Neural progenitor cell (in vitro differentiated cells): ENCODE measurements around the gene PRM1. TPM values are rescaled to one million over a fixed set of nuclear protein-coding genes. Genes with fewer than 3 reads are reported as not detected.

Experiments used
- DNase-seq: peaks from one replicate; pipeline ENCODE4 v3.0.0-alpha.2; 2016; ENCODE audit warnings: low spot score
- H2AFZ ChIP-seq: fragments of 200-600 bp; sonication (generic); replicated peaks from 2 replicates; pipeline ENCODE4 v1.6.1; 2016; ENCODE audit warnings: antibody characterized with exemption
- H3F3A ChIP-seq: fragments of 200-600 bp; sonication (generic); 2 replicates; pipeline ENCODE4 v1.6.1; 2016; ENCODE audit warnings: antibody characterized with exemption, low read depth
- H3K27ac ChIP-seq: fragments of 200-600 bp; sonication (generic); 2 replicates; pipeline ENCODE4 v1.5.1; 2016; ENCODE audit warnings: mild to moderate bottlenecking
- H3K27me3 ChIP-seq: fragments of 200-600 bp; sonication (generic); 2 replicates; pipeline ENCODE4 v1.6.1; 2016; ENCODE audit warnings: mild to moderate bottlenecking, moderate library complexity
- H3K36me3 ChIP-seq: fragments of 200-600 bp; sonication (generic); 2 replicates; pipeline ENCODE4 v1.5.1; 2016
- H3K4me1 ChIP-seq: fragments of 200-600 bp; sonication (generic); 2 replicates; pipeline ENCODE4 v1.6.1; 2016; ENCODE audit warnings: mixed run types
- H3K4me2 ChIP-seq: fragments of 200-600 bp; sonication (generic); 2 replicates; pipeline ENCODE4 v1.6.1; 2016
- H3K4me3 ChIP-seq: fragments of 200-600 bp; sonication (generic); 2 replicates; pipeline ENCODE4 v1.5.1; 2016
- H3K79me2 ChIP-seq: fragments of 200-600 bp; sonication (generic); 2 replicates; pipeline ENCODE4 v1.6.1; 2016; ENCODE audit warnings: low read depth
- H3K9ac ChIP-seq: fragments of 200-600 bp; sonication (generic); 2 replicates; pipeline ENCODE4 v1.6.1; 2016
- H3K9me3 ChIP-seq: fragments of 200-600 bp; sonication (generic); 2 replicates; pipeline ENCODE4 v1.5.1; 2016; ENCODE audit warnings: low read depth
- H4K20me1 ChIP-seq: fragments of 200-600 bp; sonication (generic); 2 replicates; pipeline ENCODE4 v1.6.1; 2016; ENCODE audit warnings: low read depth
- H3K27ac Mint-ChIP-seq: 3 replicates; pipeline ENCODE4 v1.8.0; 2021; ENCODE audit warnings: mixed read lengths
- H3K27me3 Mint-ChIP-seq: 2 replicates; pipeline ENCODE4 v1.8.0; 2022; ENCODE audit warnings: low read depth, mild to moderate bottlenecking, inconsistent platforms, moderate library complexity, mixed read lengths; ENCODE audit not compliant: insufficient read depth
- H3K36me3 Mint-ChIP-seq: 3 replicates; pipeline ENCODE4 v1.8.0; 2021; ENCODE audit warnings: mixed read lengths
- H3K4me1 Mint-ChIP-seq: 3 replicates; pipeline ENCODE4 v1.8.0; 2021; ENCODE audit warnings: mixed read lengths
- H3K4me3 Mint-ChIP-seq: 3 replicates; pipeline ENCODE4 v1.8.0; 2021; ENCODE audit warnings: mild to moderate bottlenecking, moderate library complexity, mixed read lengths
- H3K9me3 Mint-ChIP-seq: 3 replicates; pipeline ENCODE4 v1.8.0; 2020; ENCODE audit warnings: mixed read lengths
- CTCF ChIP-seq: fragments of 200-600 bp; sonication (generic); IDR thresholded peaks from 2 replicates; pipeline ENCODE4 v1.5.1; 2017; ENCODE audit warnings: antibody characterized with exemption, mild to moderate bottlenecking
- EZH2 ChIP-seq: fragments of 200-600 bp; sonication (generic); IDR thresholded peaks from 2 replicates; pipeline ENCODE4 v1.6.1; 2017; ENCODE audit warnings: antibody characterized with exemption, mild to moderate bottlenecking, moderate library complexity
- EZH2phosphoT487 ChIP-seq: fragments of 200-600 bp; sonication (generic); IDR thresholded peaks from 2 replicates; pipeline ENCODE4 v1.6.1; 2017; ENCODE audit warnings: antibody characterized with exemption
- total RNA-seq: library from RNA; depleted of rRNA; stranded (reverse); fragments of >200 nt; gene quantifications from 2 replicates; pipeline ENCODE4 v1.2.3, GENCODE V29; 2015; ENCODE audit warnings: low replicate concordance

PRM1 gene
- total RNA-seq, 1 donor from 2014 or later, result not detected

DNA sequence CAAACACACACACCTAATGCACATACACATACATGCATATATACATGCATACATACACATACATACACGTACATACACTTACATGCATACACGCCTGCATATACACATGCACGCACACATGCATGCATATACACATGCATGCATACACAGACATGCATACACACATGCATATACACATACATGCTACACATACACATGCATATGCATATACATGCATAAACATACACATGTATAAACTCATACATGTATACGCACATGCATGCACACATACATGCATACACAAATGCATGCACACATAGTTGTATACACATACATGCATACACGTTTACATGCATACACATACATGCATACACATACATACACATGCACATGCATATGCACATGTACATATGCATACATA is 40.5 kb upstream of the PRM1 start:
- Histone ChIP-seq H3K36me3 (no peaks in the 10 kb centered on the region), H2AFZ (no peak overlapping the region), H3K4me1 (no peaks in the 10 kb centered on the region), H3K27ac (no peak overlapping the region), H3K9me3 (no peaks in the 10 kb centered on the region), H3K27me3 (peaks cover 6% of the 10 kb centered on the region), H3K4me3 (no peak overlapping the region), H3K79me2 (no peaks in the 10 kb centered on the region), H4K20me1 (no peaks in the 10 kb centered on the region), H3F3A (peaks cover 22% of the 10 kb centered on the region), H3K4me2 (no peak overlapping the region), H3K9ac (no peak overlapping the region)
- Mint-ChIP-seq H3K4me1 (peaks cover 17% of the 10 kb centered on the region), H3K4me3 (no peak overlapping the region), H3K27ac (no peak overlapping the region), H3K36me3 (no peaks in the 10 kb centered on the region), H3K27me3 (peaks cover 13% of the 10 kb centered on the region), H3K9me3 (no peaks in the 10 kb centered on the region)
- TF ChIP-seq CTCF (no peak), EZH2 (no peak), EZH2phosphoT487 (no peak)
- no peak for DNase-seq

DNA sequence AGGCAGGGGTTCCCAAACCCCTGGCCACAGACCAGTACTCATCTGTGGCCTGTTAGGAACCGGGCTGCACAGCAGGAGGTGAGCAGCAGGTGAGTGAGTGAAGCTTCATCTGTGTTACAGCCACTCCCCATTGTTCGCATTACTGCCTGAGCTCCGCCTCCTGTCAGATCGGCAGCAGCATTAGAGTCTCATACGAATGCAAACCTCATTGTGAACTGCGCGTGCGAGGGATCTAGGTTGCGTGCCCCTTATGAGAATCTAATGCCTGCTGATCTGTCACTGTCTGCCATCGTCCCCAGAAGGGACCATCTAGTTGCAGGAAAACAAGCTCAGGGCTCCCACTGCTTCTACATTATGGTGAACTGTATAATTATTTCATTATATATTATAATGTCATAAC is 39.0 kb upstream of the PRM1 start:
- no peaks in the 10 kb centered on the region for H3K9me3 Mint-ChIP-seq
- peaks cover 32% of the 10 kb centered on the region for H3F3A ChIP-seq
- H3K36me3 Mint-ChIP-seq, result no peaks in the 10 kb centered on the region
- H3K4me3 Mint-ChIP-seq, result no peak overlapping the region
- no peak overlapping the region for H3K27ac Mint-ChIP-seq
- peaks cover 18% of the 10 kb centered on the region for H3K27me3 ChIP-seq
- no peak overlapping the region for H3K4me3 ChIP-seq
- no peaks in the 10 kb centered on the region for H3K9me3 ChIP-seq
- H3K36me3 ChIP-seq, result no peaks in the 10 kb centered on the region
- DNase-seq, result no peak
- H3K4me1 Mint-ChIP-seq, result peaks cover 18% of the 10 kb centered on the region
- no peak overlapping the region for H3K27ac ChIP-seq
- H4K20me1 ChIP-seq, result no peaks in the 10 kb centered on the region
- H2AFZ ChIP-seq, result no peak overlapping the region
- H3K79me2 ChIP-seq, result no peaks in the 10 kb centered on the region
- H3K9ac ChIP-seq, result no peak overlapping the region
- no peak for TF ChIP-seq CTCF
- no peak for TF ChIP-seq EZH2
- no peak for TF ChIP-seq EZH2phosphoT487
- peaks cover 12% of the 10 kb centered on the region for H3K4me1 ChIP-seq
- no peak overlapping the region for H3K4me2 ChIP-seq
- peaks cover 9% of the 10 kb centered on the region for H3K27me3 Mint-ChIP-seq

DNA sequence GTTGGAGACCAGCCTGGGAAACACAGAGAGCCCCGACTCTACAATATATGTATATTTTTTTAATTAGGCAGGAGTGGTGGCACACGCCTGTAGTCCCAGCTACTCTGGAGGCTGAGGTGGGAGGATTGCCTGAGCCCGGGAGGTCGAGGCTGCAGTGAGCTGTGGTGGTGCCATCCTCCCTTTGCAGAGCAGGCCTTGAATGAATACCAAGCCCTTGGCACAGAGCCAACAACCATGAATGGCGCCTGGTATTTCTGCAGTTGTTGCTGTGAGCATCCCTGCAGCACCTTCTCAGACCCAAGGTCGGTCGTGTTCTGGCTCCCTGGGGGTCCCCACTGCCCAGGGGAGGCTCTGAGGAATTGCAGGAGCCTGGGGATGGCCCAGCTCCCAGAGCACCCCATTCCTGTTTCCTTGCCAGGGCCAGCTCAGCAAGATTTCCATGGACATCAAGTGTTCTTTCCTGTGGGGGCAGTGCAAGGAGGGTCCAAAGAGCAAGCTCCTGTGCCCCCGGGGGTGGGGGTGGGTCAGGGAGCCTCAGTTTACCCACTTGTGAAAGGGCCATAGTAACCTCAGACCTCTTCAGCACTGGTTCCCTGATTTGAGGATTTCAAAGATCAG is 38.5 kb upstream of the PRM1 start:
- TF ChIP-seq CTCF (no peak), EZH2 (no peak), EZH2phosphoT487 (no peak)
- H3K27me3 Mint-ChIP-seq, result peaks cover 12% of the 10 kb centered on the region

More for the DNA sequence above, 38.5 kb upstream of the PRM1 start:
- H3K27ac ChIP-seq, result no peak overlapping the region
- Mint-ChIP-seq H3K36me3 (no peaks in the 10 kb centered on the region), H3K9me3 (no peaks in the 10 kb centered on the region), H3K27ac (no peak overlapping the region), H3K4me1 (peaks cover 21% of the 10 kb centered on the region), H3K4me3 (no peak overlapping the region)
- H2AFZ ChIP-seq, result no peak overlapping the region
- no peaks in the 10 kb centered on the region for H3K9me3 ChIP-seq
- H3F3A ChIP-seq, result peaks cover 36% of the 10 kb centered on the region
- peaks cover 23% of the 10 kb centered on the region for H3K27me3 ChIP-seq
- no peaks in the 10 kb centered on the region for H3K36me3 ChIP-seq
- no peaks in the 10 kb centered on the region for H4K20me1 ChIP-seq
- H3K4me1 ChIP-seq, result peaks cover 15% of the 10 kb centered on the region
- no peak overlapping the region for H3K4me2 ChIP-seq
- no peak overlapping the region for H3K4me3 ChIP-seq
- H3K9ac ChIP-seq, result no peak overlapping the region
- DNase-seq, result no peak
- no peaks in the 10 kb centered on the region for H3K79me2 ChIP-seq
